RWPE2 (cell line): ENCODE results near the gene SH3RF1.

Experiments used
- ATAC-seq: fragments of 200-7000 bp; cut with Tn5 transposase; 3 replicates; pipeline ENCODE4 v1.9.1; 2021; ENCODE audit warnings: low read depth
- DNase-seq: peaks from one replicate; pipeline ENCODE4 v3.0.0-alpha.2; 2020; ENCODE audit warnings: low spot score
- H3K27ac ChIP-seq: fragments of 450-650 bp; 2 replicates; pipeline ENCODE4 v1.5.1; 2017; ENCODE audit warnings: mild to moderate bottlenecking; ENCODE audit not compliant: poor library complexity, severe bottlenecking
- H3K27me3 ChIP-seq: fragments of 250-450 bp; sonication (Bioruptor Pico); 2 replicates; pipeline ENCODE4 v1.5.1; 2021; ENCODE audit warnings: mild to moderate bottlenecking, moderate library complexity; ENCODE audit not compliant: insufficient read depth, poor library complexity, severe bottlenecking
- H3K36me3 ChIP-seq: fragments of 250-450 bp; sonication (Bioruptor Pico); 2 replicates; pipeline ENCODE4 v1.5.1; 2020; ENCODE audit warnings: low read depth, mild to moderate bottlenecking, moderate library complexity
- H3K4me1 ChIP-seq: fragments of 250-450 bp; sonication (Bioruptor Pico); 2 replicates; pipeline ENCODE4 v1.5.1; 2021; ENCODE audit warnings: mild to moderate bottlenecking, moderate library complexity; ENCODE audit not compliant: insufficient read depth, poor library complexity, severe bottlenecking
- H3K4me3 ChIP-seq: fragments of 250-450 bp; sonication (Bioruptor Pico); 2 replicates; pipeline ENCODE4 v1.5.1; 2021; ENCODE audit warnings: mild to moderate bottlenecking, moderate library complexity; ENCODE audit not compliant: severe bottlenecking
- H3K9me3 ChIP-seq: fragments of 250-450 bp; sonication (Bioruptor Pico); 2 replicates; pipeline ENCODE4 v1.5.1; 2021; ENCODE audit warnings: mild to moderate bottlenecking, moderate library complexity; ENCODE audit not compliant: severe bottlenecking
- TF ChIP-seq, protein P1 (sequence below): fragments of 450-650 bp; IDR thresholded peaks from one replicate; pipeline ENCODE4 v1.5.1; 2017; ENCODE audit warnings: mild to moderate bottlenecking, moderate library complexity; ENCODE audit not compliant: poor library complexity, severe bottlenecking

The SH3RF1 gene

DNA sequence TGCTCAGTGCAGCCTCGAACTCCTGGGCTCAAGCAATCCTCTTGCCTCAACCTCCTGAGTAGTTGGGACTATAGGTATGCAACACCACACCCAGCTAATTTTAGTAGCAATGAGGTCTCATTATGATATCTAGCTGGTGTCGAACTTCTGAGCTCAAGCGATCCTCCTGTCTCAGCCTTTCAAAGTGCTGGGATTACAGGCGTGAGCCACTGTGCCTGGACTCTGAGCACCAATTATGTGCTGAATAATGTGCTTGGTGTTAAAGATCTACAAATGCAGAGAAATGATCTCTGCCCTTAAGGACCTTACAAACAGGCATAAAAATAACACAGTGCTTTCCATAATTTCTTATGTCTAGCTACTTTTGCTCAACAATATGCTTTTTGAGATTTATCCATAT lies 131.7 kb downstream of the SH3RF1 start:
- H3K4me3 ChIP-seq, result no peak overlapping the region
- no peaks in the 10 kb centered on the region for H3K9me3 ChIP-seq
- H3K27ac ChIP-seq, result no peak overlapping the region
- DNase-seq (no peak), ATAC-seq (no peak)
- TF ChIP-seq, protein P1, sequence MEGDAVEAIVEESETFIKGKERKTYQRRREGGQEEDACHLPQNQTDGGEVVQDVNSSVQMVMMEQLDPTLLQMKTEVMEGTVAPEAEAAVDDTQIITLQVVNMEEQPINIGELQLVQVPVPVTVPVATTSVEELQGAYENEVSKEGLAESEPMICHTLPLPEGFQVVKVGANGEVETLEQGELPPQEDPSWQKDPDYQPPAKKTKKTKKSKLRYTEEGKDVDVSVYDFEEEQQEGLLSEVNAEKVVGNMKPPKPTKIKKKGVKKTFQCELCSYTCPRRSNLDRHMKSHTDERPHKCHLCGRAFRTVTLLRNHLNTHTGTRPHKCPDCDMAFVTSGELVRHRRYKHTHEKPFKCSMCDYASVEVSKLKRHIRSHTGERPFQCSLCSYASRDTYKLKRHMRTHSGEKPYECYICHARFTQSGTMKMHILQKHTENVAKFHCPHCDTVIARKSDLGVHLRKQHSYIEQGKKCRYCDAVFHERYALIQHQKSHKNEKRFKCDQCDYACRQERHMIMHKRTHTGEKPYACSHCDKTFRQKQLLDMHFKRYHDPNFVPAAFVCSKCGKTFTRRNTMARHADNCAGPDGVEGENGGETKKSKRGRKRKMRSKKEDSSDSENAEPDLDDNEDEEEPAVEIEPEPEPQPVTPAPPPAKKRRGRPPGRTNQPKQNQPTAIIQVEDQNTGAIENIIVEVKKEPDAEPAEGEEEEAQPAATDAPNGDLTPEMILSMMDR, result no peak
- no peaks in the 10 kb centered on the region for H3K4me1 ChIP-seq
- no peaks in the 10 kb centered on the region for H3K27me3 ChIP-seq
- H3K36me3 ChIP-seq, result peaks cover 31% of the 10 kb centered on the region

DNA sequence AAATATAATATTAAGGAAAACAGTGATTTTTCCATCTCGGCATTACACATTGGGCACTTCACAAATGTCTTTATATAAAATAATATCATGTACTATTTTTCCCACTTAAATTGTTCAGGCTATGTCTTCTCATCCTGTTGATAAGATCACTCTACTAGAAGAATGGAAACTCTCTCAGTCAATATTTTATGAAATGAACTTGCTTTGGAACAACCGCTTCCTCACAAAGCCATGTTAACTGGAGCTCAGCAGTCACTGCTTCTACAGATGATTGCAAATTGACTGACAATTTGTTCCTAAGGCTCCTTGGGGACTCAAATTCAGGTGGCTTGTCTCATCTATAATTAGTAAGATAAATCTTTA lies 133.2 kb downstream of the SH3RF1 start:
- TF ChIP-seq, protein P1, result no peak
- Histone ChIP-seq H3K4me1 (no peaks in the 10 kb centered on the region), H3K4me3 (no peak overlapping the region), H3K9me3 (no peaks in the 10 kb centered on the region), H3K27ac (no peak overlapping the region), H3K36me3 (peaks cover 42% of the 10 kb centered on the region), H3K27me3 (no peaks in the 10 kb centered on the region)
- DNase-seq (no peak), ATAC-seq (no peak)

DNA sequence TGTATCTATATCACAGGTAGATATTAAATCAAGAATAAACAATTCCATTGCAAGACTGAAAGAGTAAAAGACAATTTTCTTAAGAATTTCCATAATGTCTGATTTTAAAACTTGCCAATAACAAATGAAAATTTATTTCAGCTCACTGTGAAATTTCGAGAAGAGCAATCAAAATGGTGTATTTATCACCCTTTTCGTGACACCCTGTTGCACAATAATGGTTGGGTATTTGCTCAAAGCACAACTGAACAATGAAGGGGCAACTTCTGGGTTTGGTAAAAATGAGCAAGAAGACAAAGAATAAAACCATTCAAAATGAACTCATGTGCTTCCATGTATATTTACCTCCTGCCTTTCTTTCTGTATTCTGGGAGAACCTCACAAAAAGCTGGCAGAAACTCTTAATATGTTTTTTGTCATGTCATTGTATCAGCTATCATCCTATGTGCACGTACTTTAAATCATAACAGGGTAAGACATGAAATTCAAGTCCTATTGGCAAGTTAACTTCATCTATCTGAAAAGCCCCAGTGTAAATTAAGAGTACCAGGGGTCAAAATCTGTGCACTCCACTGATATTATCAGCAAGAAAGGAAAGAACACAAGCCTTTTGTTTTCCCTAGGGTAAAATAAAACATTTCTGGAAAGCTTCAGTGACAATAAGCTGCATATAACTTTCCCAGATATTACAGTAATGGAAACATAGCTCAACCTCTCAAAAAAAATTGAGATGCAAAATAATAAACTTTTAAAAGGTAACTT lies 133.8 kb downstream of the SH3RF1 start:
- H3K4me1 ChIP-seq, result no peaks in the 10 kb centered on the region
- H3K36me3 ChIP-seq, result peaks cover 47% of the 10 kb centered on the region
- H3K9me3 ChIP-seq, result no peaks in the 10 kb centered on the region
- H3K27ac ChIP-seq, result no peak overlapping the region
- H3K4me3 ChIP-seq, result no peak overlapping the region
- TF ChIP-seq, protein P1, result no peak
- no peak for DNase-seq
- H3K27me3 ChIP-seq, result no peaks in the 10 kb centered on the region
- ATAC-seq, result no peak

DNA sequence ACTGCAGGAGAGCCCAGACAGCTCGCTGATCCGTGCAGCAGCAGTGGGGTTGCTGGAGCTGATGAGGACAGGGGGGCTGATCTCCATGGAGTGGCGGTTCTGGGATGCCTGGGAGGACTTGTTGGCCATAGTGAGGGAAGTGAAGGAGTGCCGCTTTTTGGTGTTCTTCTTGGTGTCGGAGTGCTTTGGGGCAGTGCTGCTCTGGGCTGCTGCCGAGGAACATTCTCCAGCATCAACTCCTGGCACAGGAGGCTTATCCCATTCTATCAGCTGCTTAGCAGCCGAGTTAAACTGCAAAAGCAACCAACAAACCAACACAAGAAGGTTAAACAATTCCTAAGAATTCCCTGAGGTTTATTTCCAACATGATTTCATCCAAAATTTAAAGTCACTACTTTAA lies 134.4 kb downstream of the SH3RF1 start:
- no peaks in the 10 kb centered on the region for H3K4me1 ChIP-seq
- DNase-seq (no peak), ATAC-seq (no peak)
- TF ChIP-seq, protein P1, result no peak
- H3K27ac ChIP-seq, result no peak overlapping the region
- no peak overlapping the region for H3K4me3 ChIP-seq
- H3K27me3 ChIP-seq, result no peaks in the 10 kb centered on the region
- peaks cover 54% of the 10 kb centered on the region for H3K36me3 ChIP-seq
- no peaks in the 10 kb centered on the region for H3K9me3 ChIP-seq

DNA sequence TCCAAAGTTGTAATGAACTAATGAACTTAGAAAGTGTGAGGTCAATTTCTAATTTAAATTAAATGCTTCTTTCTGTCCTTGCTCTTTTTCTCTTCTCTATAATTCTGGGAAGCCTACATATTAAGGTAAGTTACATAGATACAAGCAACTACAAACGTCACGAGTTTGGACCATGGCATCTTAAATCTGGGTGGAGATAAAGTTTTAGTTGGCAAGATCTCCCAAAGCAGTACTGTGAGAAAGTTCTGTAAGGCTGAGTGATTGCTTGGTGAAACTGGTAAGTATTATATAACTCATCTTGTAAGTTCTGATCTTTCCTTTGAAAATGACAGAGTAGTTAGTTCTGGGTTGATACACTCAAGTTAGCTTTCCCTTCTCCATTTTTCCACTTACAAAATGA lies 135.0 kb downstream of the SH3RF1 start:
- no peak for ATAC-seq
- H3K27me3 ChIP-seq, result no peaks in the 10 kb centered on the region
- H3K36me3 ChIP-seq, result peaks cover 59% of the 10 kb centered on the region
- H3K9me3 ChIP-seq, result no peaks in the 10 kb centered on the region
- H3K27ac ChIP-seq, result no peak overlapping the region
- TF ChIP-seq, protein P1, result no peak
- DNase-seq, result no peak
- H3K4me3 ChIP-seq, result no peak overlapping the region
- no peaks in the 10 kb centered on the region for H3K4me1 ChIP-seq
